ENCODE results near the gene BMP8B.
"Not testable (repeated sequence)": the region's sequence is repeated elsewhere in the genome, so short reads cannot be mapped to it uniquely, and the experiment has no call there.

Gene BMP8B

GRCh38 chr1:39788758-39789570 is at the start of gene BMP8B:
Gene BMP8B, minus strand, starts transcription at chr1:39788865. Its CDS starts 380 bp downstream, at chr1:39788485.
- DNase-seq, result peak; percentile 78

GRCh38 chr1:39836595-39837110 is 48.0 kb upstream of the BMP8B start:
- no peak for DNase-seq

GRCh38 chr1:39835935-39836594 is 47.4 kb upstream of the BMP8B start:
- DNase-seq, result no peak

GRCh38 chr1:39835110-39835509 is 46.4 kb upstream of the BMP8B start:
- no peak for DNase-seq

- DNase-seq, result no peak
These were observed 45.1 kb upstream of the BMP8B start for GRCh38 chr1:39833621-39834385.

- no peak for DNase-seq
These were observed 44.5 kb upstream of the BMP8B start for GRCh38 chr1:39833121-39833520.

GRCh38 chr1:39832294-39832693 is 43.6 kb upstream of the BMP8B start:
- DNase-seq, result no peak

GRCh38 chr1:39829791-39830533 is 41.3 kb upstream of the BMP8B start:
- DNase-seq, result no peak

GRCh38 chr1:39828734-39829133 is 40.1 kb upstream of the BMP8B start:
- DNase-seq, result no peak

- not testable (repeated sequence) for DNase-seq
These were observed 39.6 kb upstream of the BMP8B start for GRCh38 chr1:39828255-39828654.

GRCh38 chr1:39827201-39827600 is 38.5 kb upstream of the BMP8B start:
- DNase-seq, result no peak

- no peak for DNase-seq
These were observed 37.9 kb upstream of the BMP8B start for GRCh38 chr1:39826583-39826982.

- DNase-seq, result no peak
These were observed 36.8 kb upstream of the BMP8B start for GRCh38 chr1:39825432-39825941.

- DNase-seq, result not testable (repeated sequence)
These were observed 34.8 kb upstream of the BMP8B start for GRCh38 chr1:39823450-39823849.

- no peak for DNase-seq
These were observed 33.5 kb upstream of the BMP8B start for GRCh38 chr1:39822146-39822545.

GRCh38 chr1:39819091-39819812 is 30.6 kb upstream of the BMP8B start:
- no peak for DNase-seq

GRCh38 chr1:39818482-39818881 is 29.8 kb upstream of the BMP8B start:
- no peak for DNase-seq

GRCh38 chr1:39817091-39817932 is 28.6 kb upstream of the BMP8B start:
- not testable (repeated sequence) for DNase-seq

- peak; percentile 51 for DNase-seq
These were observed 27.9 kb upstream of the BMP8B start for GRCh38 chr1:39816415-39817090.

GRCh38 chr1:39812913-39813312 is 24.2 kb upstream of the BMP8B start:
- DNase-seq, result no peak
